ENCODE results near the gene ERRFI1.

ERRFI1 gene

GRCh38 chr1:8027748-8028570, 1.9 kb upstream of the ERRFI1 start:
- Mint-ChIP-seq H3K27ac (no peak overlapping the region), H3K4me3 (no peak overlapping the region), H3K9me3 (no peaks in the 10 kb centered on the region), H3K36me3 (no peaks in the 10 kb centered on the region), H3K4me1 (peaks cover 16% of the 10 kb centered on the region), H3K27me3 (peaks cover 20% of the 10 kb centered on the region)
- no peak for ATAC-seq

GRCh38 chr1:8026976-8027747, 1.1 kb upstream of the ERRFI1 start:
- H3K36me3 Mint-ChIP-seq = no peaks in the 10 kb centered on the region
- H3K9me3 Mint-ChIP-seq = no peaks in the 10 kb centered on the region
- peak overlapping the region; percentile 78 for H3K4me3 Mint-ChIP-seq
- ATAC-seq = no peak
- H3K27me3 Mint-ChIP-seq = peaks cover 20% of the 10 kb centered on the region
- H3K4me1 Mint-ChIP-seq = peaks cover 16% of the 10 kb centered on the region
- H3K27ac Mint-ChIP-seq = peak overlapping the region; percentile 73

GRCh38 chr1:8025671-8026144, 401 bp downstream of the ERRFI1 start:
- Mint-ChIP-seq H3K27me3 (peaks cover 20% of the 10 kb centered on the region), H3K27ac (peak overlapping the region; percentile 62), H3K36me3 (no peaks in the 10 kb centered on the region)

DNA sequence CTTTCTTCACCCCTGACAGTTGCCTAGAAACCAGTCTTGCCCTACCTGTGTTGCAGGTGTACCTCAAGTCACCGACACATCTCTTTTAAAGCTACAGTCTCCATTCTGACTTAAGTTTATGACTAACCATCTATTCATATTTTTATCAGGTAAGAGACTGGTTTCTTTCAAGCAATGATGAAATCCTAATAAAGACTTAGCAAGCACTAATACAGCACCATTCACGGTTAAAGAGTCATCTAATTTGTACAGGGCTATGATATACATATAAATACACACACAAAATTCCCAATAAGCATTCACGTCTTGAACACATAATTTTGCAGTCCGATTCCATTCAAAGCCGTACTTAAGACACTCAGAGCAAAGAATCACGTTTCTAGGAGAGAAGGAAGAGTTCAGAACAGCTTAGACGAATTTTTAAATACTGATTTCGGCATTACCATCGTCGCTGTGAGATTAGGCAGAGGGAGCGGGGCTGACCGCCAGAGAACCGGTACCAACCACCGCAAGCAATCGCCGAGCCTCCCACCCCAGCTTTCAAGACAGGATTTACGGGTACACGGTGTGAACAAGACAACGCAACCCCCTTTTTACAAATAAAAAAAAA, 943 bp downstream of the ERRFI1 start:
- Mint-ChIP-seq H3K4me3 (peak overlapping the region; percentile 78), H3K4me1 (peaks cover 16% of the 10 kb centered on the region), H3K36me3 (no peaks in the 10 kb centered on the region), H3K27me3 (peaks cover 20% of the 10 kb centered on the region), H3K27ac (peak overlapping the region; percentile 62), H3K9me3 (no peaks in the 10 kb centered on the region)
- no peak for ATAC-seq

More at GRCh38 chr1:8025671-8026144, 401 bp downstream of the ERRFI1 start:
- H3K4me3 Mint-ChIP-seq = peak overlapping the region; percentile 78
- peaks cover 16% of the 10 kb centered on the region for H3K4me1 Mint-ChIP-seq
- no peaks in the 10 kb centered on the region for H3K9me3 Mint-ChIP-seq
- ATAC-seq = no peak

DNA sequence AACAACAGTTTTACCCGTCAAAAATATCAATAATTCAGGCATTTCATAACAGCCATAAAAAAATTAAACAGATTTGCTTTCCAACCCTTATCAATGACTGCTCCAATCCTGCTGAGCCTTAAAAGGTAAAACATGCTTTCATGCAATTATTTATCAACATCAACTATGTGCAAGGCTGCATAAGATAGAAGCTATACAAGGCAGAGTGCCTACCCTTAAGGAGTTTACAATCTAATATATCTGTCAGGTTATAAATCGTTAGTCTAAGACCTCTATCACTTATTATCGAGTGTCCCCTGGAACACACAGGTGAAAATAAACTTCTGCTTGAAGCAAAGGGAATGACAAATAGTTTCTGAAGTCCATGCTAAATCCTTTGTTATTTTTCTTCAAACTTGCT, 1.8 kb downstream of the ERRFI1 start:
- no peaks in the 10 kb centered on the region for H3K36me3 Mint-ChIP-seq
- H3K4me1 Mint-ChIP-seq = peaks cover 16% of the 10 kb centered on the region
- H3K9me3 Mint-ChIP-seq = no peaks in the 10 kb centered on the region
- peaks cover 20% of the 10 kb centered on the region for H3K27me3 Mint-ChIP-seq
- H3K27ac Mint-ChIP-seq = no peak overlapping the region
- no peak overlapping the region for H3K4me3 Mint-ChIP-seq
- no peak for ATAC-seq

GRCh38 chr1:8023995-8024313, 2.2 kb downstream of the ERRFI1 start:
- ATAC-seq = no peak
- Mint-ChIP-seq H3K27ac (no peak overlapping the region), H3K4me1 (peaks cover 16% of the 10 kb centered on the region), H3K36me3 (no peaks in the 10 kb centered on the region), H3K27me3 (peaks cover 20% of the 10 kb centered on the region), H3K9me3 (no peaks in the 10 kb centered on the region), H3K4me3 (no peak overlapping the region)

GRCh38 chr1:8023287-8023994, 2.7 kb downstream of the ERRFI1 start:
- Mint-ChIP-seq H3K27me3 (peaks cover 20% of the 10 kb centered on the region), H3K27ac (no peak overlapping the region), H3K9me3 (no peaks in the 10 kb centered on the region), H3K4me3 (no peak overlapping the region), H3K36me3 (no peaks in the 10 kb centered on the region), H3K4me1 (peaks cover 16% of the 10 kb centered on the region)
- no peak for ATAC-seq

DNA sequence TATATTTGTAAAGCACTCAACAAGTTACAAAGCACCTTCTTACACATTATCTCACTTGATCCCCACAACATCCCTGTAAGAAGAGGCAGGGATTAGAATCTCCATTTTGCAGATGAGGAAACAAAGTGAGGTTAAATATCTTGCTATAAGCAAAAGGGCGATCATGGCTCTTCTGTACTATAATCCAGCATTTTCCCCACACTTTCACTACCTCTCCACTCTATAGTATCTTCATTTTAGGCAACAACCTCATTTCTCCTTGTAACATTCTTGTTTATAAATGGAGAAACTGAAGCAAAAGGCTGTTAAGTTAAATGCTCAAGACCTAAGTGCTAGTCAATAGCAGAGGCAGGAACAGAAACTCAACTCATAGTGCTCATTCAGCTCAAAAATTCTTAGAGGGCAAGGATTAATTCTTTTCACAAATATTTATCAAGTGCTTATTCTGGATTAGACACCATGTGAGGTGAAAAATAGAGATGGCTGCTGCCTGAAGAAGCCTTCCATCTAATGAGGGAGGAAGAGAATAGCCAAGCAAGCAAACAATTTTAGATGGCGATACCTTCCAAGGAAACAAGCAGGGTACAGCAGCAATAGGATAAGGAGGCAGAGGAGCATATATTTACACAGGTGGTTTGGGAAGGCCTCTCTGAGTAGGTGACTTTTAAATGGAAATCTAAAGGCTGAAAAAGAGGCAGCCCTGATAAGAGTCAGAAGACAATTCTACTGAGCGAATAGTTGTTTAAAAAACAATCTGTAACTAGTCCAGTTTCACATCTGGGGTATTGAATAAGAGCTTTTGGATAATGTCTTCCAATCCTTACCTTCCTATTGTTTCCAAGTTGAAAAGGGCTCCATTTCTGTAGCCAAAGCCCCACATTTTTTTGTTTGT, 3.5 kb downstream of the ERRFI1 start:
- Mint-ChIP-seq H3K27me3 (peaks cover 20% of the 10 kb centered on the region), H3K27ac (no peak overlapping the region), H3K9me3 (no peaks in the 10 kb centered on the region), H3K4me1 (peaks cover 16% of the 10 kb centered on the region), H3K36me3 (no peaks in the 10 kb centered on the region), H3K4me3 (no peak overlapping the region)
- no peak for ATAC-seq

GRCh38 chr1:8021676-8022266, 4.3 kb downstream of the ERRFI1 start:
- H3K9me3 Mint-ChIP-seq = no peaks in the 10 kb centered on the region
- ATAC-seq = no peak
- no peak overlapping the region for H3K27ac Mint-ChIP-seq
- H3K4me3 Mint-ChIP-seq = no peak overlapping the region
- peaks cover 16% of the 10 kb centered on the region for H3K27me3 Mint-ChIP-seq
- H3K4me1 Mint-ChIP-seq = peaks cover 13% of the 10 kb centered on the region
- H3K36me3 Mint-ChIP-seq = no peaks in the 10 kb centered on the region

GRCh38 chr1:8020032-8020431, 6.1 kb downstream of the ERRFI1 start:
- no peak for ATAC-seq
- Mint-ChIP-seq H3K36me3 (no peaks in the 10 kb centered on the region), H3K4me3 (no peak overlapping the region), H3K27me3 (peaks cover 11% of the 10 kb centered on the region), H3K27ac (no peak overlapping the region), H3K4me1 (peaks cover 2% of the 10 kb centered on the region), H3K9me3 (no peaks in the 10 kb centered on the region)

DNA sequence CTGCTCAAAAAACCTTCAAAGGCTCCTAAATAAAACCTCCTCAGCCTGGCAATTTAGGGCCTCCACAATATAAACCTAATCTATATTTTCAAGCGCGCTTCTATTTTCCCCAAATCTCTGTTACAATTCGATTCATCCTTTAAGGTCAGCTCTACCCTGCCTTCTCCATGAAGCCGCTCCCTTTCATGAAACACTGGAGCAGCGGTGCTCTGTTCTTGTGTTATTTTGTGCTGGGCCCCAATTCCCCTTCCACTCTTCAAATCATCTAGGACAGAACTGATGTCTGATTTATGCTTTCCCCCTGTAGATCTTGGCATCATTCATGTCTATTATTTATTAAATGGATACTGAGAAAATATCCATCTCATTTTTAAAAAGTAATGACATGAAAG, 6.9 kb downstream of the ERRFI1 start:
- ATAC-seq = no peak
- H3K27ac Mint-ChIP-seq = no peak overlapping the region

DNA sequence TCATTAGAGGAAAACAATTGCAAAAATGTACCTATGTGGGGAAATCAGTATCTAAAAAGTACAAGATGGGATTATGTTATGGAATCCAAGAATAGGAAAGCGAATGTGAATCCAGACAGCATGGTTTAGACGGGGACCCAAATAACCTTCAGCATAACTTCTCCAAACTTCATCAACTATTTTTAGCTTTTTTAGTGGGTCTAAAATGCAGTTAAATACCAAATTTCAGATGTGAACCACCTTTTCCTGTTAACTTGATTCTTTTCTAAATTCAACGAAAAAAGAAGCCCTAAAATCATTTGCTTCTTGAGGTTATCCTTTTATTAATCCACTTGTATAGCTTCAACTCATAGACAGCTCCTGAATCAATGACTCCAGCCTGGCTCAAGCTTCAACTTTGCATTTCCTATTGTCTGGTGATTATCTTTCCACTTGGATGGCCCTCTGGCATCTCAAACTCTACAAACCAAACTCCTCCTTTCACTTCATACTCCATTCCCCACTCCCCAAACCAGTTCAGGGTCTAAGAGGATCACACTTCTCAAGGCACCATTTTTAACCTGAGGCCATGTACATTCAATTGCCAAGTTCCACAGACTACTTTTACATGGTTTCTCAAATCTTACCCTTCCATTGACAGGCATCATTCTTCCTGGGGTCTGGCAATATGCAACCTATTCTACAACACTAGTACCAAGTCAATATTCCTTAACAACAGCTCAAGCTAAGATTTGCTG, 7.4 kb downstream of the ERRFI1 start:
- Mint-ChIP-seq H3K27ac (no peak overlapping the region), H3K36me3 (no peaks in the 10 kb centered on the region), H3K4me3 (no peak overlapping the region), H3K9me3 (no peaks in the 10 kb centered on the region), H3K4me1 (no peaks in the 10 kb centered on the region), H3K27me3 (peaks cover 8% of the 10 kb centered on the region)
- no peak for ATAC-seq

More for the DNA sequence above, 6.9 kb downstream of the ERRFI1 start:
- no peaks in the 10 kb centered on the region for H3K9me3 Mint-ChIP-seq
- H3K36me3 Mint-ChIP-seq = no peaks in the 10 kb centered on the region
- peaks cover 8% of the 10 kb centered on the region for H3K27me3 Mint-ChIP-seq
- no peaks in the 10 kb centered on the region for H3K4me1 Mint-ChIP-seq
- H3K4me3 Mint-ChIP-seq = no peak overlapping the region

DNA sequence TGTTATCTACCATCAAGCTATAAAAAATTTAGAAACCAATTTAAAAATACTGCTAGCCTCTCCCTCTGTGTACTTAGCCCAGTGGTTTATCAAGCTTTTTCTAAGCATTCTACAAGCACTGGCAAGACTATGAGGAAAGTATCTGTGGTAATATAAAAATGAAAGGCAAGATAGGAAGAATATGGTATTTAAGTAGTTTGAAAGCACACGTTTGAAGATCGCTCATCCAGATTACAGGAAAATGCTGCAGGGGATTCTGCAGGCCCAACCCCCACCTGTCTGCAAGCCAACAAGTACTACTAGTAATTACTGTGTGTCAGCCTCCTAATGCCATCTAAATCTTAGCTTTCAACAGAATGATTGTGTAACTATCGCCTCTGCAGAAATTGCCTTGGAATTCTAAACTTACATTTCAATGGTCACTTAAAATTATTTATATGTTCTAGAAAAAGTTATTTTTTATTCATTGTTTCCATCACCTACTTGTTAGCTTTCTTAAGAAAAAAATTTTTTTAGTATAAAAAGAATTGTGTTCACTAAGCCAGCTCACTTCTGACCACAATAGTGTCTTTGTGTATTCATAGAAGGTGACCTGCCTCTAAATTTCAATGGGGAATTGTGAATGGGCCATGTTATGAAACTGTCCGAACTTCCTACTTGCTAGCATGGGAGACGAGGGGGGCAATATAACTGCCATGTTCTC, 8.5 kb downstream of the ERRFI1 start:
- Mint-ChIP-seq H3K4me1 (no peaks in the 10 kb centered on the region), H3K36me3 (no peaks in the 10 kb centered on the region), H3K27ac (no peak overlapping the region), H3K9me3 (no peaks in the 10 kb centered on the region), H3K4me3 (no peak overlapping the region), H3K27me3 (peaks cover 8% of the 10 kb centered on the region)
- ATAC-seq = no peak

Data from stimulated activated memory B cell treated with anti-CD40 and anti-IgM and Interleukin-4, amounts not matched to agents 10 μg/mL and 1 μg/mL and 100 μg/mL, for 72 hours (primary cell).